NCI-H748 treated with DMSO at 0.1 percent for 48 hours (cell line): ENCODE measurements around the gene CCDC69.
A peak's percentile ranks its signal among the peaks of the same experiment; 100 is the strongest.
"Not testable (repeated sequence)": the region's sequence is repeated elsewhere in the genome, so short reads cannot be mapped to it uniquely, and the experiment has no call there.

Experiments used
- DNase-seq: peaks from one replicate; lab custom pipeline; 2025; lab: John Stamatoyannopoulos, UW

The CCDC69 gene, protein sequence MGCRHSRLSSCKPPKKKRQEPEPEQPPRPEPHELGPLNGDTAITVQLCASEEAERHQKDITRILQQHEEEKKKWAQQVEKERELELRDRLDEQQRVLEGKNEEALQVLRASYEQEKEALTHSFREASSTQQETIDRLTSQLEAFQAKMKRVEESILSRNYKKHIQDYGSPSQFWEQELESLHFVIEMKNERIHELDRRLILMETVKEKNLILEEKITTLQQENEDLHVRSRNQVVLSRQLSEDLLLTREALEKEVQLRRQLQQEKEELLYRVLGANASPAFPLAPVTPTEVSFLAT

GRCh38 chr5:151223447-151224264 lies at the start of gene CCDC69:
TSS of gene CCDC69 (minus strand) at chr5:151224092. CDS start at chr5:151223970, 122 bp downstream.
- DNase-seq = peak; percentile 47

DNA sequence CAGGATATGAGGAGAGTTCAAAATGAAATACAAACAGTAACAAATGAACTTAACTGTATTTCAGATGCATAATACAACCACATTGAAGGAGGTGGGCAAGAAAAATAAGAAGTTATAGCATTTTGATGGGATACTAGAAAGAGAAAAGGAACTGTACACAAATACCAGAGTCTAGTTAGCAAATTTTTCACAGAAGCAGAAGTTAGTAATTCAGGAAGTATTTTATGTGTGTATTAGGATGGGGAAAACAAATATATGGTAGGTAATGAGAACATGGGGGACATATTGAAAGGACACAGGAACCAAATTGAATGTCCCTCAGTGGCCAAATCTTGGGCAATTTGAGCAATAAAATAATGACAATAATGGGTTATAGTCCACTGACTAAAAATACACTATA lies 47.4 kb upstream of the CCDC69 start:
- DNase-seq = no peak

DNA sequence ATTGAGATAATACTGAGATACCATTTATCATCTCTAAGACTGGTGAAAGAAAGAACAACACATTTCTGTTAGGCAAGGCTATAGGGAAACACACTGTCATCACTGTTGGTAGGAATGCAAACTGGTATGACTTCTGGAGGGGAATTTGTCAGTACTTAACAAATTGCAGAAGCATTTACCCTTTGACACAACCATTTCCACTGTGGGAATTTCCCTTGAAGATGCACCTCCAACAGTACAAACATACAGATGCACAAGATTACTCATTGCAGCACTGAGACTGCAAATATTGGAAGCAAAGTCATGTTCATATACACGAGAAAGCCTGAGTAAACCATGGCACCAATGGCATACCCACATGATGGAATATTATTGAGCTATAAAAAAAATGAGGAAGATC lies 46.7 kb upstream of the CCDC69 start:
- DNase-seq = no peak

DNA sequence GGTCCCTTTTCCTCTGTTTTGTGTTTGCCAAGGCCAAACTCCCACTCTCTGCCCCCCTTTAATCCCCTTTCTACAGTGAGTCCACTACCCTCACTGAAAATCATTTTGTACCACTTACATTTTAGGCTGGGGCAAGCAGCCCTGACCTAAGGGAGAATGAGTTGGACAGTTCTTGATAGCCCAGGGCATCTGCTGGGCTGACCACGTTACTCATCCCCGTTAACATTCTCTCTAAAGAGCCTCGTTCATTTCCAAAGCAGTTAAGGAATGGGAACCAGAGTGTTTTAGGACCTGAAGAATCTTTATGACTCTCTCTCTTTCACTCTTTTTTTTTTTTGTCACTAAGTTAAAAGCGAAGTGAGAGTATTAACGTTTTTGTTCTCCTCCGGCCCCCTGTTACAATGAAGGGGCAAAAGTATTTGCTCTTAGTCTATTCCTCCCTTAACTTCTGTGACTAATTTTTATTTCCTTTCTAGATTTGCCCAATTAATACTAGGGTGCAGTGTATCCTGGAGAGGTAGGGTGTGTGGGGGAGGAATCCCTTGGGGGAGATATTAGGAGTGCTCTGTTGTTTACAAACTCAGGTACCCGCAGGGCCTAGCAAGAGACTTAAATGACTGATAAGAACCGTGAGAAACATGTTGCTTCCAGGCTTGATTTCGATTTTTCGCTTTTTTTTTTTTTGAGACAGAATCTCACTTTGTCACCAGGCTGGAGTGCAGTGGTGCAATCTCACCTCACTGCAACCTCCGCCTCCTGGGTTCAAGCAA lies 43.8 kb upstream of the CCDC69 start:
- DNase-seq = no peak

GRCh38 chr5:151264113-151264512 lies 40.2 kb upstream of the CCDC69 start:
- DNase-seq = no peak

DNA sequence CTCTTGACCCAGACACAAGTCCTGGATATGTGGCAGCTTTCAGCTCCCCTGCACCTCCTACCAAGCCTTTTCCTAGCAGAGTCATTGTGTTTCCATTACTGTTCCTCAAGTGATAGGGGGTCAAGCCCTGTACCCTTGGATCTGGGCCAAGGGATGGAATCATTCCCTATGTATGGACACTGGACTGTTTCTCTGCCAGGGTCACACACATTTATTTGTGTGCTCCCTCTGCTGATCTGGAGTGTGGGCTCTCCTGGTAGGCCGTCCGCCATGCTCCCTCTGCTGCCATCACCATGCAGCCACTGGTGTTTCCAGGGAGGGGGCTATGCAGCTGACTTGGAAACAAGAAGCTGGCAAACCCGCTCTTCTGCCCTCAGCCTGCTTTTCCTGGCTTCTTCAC lies 38.6 kb upstream of the CCDC69 start:
- DNase-seq = no peak

DNA sequence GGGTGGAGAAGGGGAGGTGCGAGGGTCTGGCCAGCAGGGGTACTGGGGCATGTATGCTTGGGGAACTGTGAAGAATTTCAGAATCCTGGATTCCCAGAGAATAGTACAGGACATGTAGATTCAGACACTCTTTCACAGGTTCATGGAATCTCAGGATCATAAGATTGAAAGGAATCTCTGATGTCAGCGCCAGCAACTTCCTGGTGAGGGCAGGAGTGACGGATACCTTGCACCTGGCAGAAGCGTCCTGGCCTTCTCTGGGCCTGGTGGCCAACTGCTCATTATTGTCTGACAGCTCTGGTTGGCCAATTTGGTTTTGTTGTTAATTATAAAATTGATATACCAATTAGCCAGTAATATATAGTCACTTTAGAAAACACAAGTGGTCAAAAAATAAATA lies 36.0 kb upstream of the CCDC69 start:
- DNase-seq = no peak

GRCh38 chr5:151258816-151259215 lies 34.9 kb upstream of the CCDC69 start:
- no peak for DNase-seq

DNA sequence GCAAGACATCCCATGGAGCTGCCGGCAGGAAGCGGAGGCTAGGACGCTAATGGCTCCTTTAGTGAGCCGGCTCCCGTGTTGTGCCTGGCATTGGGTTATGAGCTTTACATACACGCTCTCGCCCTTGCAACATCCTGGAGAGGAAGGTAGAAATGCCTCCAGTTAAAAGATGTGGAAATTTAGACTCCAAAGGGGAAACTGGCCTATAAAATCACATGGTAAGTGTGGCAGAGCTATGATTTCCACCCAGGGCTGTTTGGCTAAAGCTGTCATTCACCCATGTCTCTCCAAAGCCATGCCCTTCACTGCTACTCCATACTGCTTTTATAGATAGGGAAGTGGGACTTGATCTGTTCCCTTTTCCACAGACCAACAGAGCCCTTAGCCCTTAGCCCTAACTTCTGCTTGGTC lies 34.3 kb upstream of the CCDC69 start:
- DNase-seq = no peak

DNA sequence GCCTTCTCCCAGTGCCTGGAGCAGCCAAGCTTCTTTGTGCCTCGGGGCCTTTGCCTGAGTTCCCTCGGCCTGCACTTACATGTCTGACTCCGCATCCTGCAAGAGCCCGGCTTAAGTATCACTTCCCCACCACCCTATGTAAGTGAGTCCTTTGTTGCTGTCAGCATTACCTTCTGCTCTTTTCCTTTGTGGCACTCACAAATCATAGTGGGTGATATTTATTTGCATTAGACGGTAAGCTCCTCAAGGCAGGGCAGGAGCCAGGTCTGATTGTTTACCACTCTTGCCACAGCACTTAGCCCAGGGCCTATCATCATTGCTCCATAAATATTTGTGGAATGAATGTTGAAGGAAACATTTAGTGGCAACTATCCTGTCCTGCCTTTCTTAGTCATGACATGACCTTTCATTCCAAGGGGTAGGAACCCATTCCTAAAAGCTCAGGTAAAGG lies 33.9 kb upstream of the CCDC69 start:
- no peak for DNase-seq

DNA sequence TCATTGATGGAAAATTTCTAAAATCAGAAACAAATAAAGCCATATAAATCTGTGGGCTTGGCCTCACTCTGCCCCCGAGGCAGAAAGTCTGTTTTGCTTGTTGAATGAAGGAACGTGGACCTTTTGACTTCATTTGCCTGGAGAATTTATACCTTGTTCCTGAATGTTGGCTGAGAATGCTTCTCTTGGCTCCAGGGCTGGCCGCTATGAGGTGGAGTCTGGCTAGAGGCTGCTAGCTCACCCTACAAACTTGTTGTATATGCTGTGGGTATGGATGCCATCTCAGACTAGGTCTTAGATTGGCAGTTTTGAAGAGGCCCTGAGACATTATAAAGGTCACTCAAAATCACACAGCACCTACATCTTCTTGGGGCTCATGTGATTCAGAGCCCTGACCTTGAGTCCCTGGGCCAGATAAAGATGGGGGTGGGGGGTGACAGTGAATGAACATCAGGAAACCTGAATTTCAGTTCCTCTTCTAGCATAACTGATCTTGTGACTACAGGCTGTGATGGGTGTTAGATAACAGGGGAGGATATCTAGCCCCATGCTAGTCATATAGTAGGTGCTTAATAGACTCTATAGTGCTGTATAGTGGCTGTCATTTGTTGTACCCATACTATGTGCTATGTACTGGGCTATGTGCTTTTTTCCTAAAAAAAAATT lies 31.9 kb upstream of the CCDC69 start:
- no peak for DNase-seq

GRCh38 chr5:151254990-151255389 lies 31.1 kb upstream of the CCDC69 start:
- not testable (repeated sequence) for DNase-seq

GRCh38 chr5:151254556-151254955 lies 30.7 kb upstream of the CCDC69 start:
- no peak for DNase-seq

DNA sequence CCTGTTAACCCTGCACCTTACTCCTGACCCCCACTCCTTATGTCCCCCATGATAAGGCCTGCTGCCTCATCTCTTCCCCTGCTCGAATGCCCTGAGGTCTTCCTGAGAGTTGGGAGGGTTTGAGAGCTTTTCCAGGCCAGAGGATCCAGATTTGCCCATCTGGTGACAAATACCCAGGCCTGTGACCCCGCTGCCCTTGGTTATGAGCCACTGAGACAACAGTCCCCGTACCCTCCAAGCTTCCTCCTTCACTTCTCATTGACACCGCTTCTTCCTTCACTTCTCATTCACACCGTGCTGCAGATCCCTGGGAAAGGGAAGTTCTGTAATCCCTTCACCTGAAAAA lies 29.7 kb upstream of the CCDC69 start:
- DNase-seq = no peak

DNA sequence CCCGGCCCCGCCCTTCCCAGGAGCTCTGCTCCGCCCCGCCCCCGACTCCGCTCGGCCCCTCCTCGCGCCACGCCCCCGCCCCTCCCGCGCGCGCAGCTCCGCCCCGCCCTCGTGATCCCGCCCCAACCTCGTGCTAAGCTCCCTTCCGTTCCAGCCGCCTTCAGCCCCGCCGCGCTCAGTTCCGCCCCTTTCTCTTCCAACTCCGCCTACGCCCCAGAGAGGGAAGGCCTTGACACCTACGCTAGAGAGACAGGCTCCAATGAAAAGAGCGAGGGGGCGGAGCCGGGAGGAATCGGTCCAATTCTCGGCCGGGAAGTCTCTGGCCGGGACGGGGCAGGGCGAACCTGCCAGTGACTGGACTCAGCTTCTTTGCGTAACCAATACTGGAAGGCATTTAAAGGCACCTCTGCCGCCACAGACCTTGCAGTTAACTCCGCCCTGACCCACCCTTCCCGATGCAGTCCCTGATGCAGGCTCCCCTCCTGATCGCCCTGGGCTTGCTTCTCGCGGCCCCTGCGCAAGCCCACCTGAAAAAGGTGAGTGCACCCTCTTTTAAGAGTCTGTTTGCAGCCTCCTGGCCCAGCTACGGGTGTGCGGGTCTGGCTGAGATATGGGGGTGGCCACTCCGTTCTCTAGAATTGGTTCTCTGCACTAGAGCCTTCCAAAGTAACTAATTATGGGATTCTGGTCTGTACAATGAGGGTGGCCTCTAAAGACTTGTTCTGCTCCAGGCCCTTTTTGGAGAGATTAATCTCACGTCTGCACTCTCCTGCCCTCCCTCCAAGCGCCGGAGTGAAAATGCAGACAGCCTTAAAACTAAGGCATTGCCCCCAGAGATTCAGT lies 29.1 kb upstream of the CCDC69 start, which contains the start of gene GM2A:
GM2A (plus strand) TSS at position 424 of the 843 bp plus-strand sequence; CDS start at position 456, 32 bp downstream.
- DNase-seq = peak; percentile 97

GRCh38 chr5:151251621-151252020 lies 27.7 kb upstream of the CCDC69 start:
- DNase-seq = no peak

DNA sequence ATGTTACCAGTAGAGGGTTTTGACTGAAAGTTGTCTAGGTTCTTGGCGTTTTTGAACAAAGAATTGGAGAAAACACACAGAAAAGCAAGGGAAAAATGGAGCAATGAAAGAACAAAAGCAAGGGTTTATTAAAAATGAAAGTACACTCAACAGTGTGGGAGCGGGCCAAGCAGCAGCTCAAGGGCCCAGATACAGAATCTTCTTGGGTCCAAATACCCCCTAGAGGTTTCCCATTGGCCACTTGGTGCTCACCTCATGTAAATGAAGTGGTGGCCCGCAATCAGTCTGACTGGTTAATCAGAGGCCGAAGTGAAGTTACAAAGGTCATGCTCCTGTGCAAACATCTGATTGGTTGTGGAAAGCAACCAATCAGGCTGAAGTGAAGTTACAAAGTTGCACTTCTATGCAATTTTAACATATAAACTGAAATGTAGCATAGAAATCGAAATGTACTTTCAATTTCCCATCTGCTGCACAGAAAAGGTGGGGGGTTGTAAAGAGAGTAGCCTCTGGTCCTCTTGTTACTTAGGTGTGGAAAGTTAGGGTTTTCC lies 27.2 kb upstream of the CCDC69 start:
- no peak for DNase-seq

- DNase-seq = no peak
Measured at GRCh38 chr5:151250346-151251000, 26.6 kb upstream of the CCDC69 start.

GRCh38 chr5:151249281-151249680 lies 25.4 kb upstream of the CCDC69 start:
- no peak for DNase-seq

DNA sequence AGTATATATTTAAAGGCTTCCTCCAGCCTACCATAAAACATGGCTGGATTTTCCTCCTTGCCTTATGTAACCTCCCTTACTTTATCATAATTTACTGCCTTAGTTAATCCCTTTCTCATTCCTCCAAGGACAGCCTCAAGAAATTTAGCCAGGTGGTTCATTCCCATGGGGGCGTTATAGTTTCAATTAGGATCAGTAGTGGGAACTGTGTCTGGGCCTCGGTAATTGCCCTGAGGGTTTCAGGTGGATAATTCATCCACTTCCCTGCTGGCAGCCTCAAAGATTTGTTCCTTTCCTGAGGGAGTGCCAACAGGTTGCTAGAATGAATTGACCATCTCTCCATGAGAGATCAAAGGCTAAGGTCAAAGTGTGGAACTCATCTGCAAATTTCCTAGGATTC lies 24.8 kb upstream of the CCDC69 start:
- no peak for DNase-seq
